SK-N-SH treated with all-trans-retinoic acid at 6 μM for 48 hours (cell line): ENCODE measurements around the gene SLC18A2.

Source experiments
- ATAC-seq: fragments of 200-7000 bp; cut with Tn5 transposase; 3 replicates; pipeline ENCODE4 v1.9.1; 2020; ENCODE audit warnings: mild to moderate bottlenecking, moderate library complexity
- ARNTL ChIP-seq: fragments of 450-650 bp; formaldehyde crosslinking; IDR thresholded peaks from 2 replicates; pipeline ENCODE4 v1.5.0; 2020; ENCODE audit warnings: low read depth, mild to moderate bottlenecking, moderate library complexity, borderline replicate concordance
- CSDC2 ChIP-seq: fragments of 250-450 bp; sonication (Bioruptor Pico); IDR thresholded peaks from 2 replicates; pipeline ENCODE4 v1.5.0; 2020; ENCODE audit warnings: mild to moderate bottlenecking, moderate library complexity
- ESRRG ChIP-seq: fragments of 250-450 bp; sonication (Bioruptor Pico); IDR thresholded peaks from 2 replicates; pipeline ENCODE4 v1.6.1; 2021; ENCODE audit warnings: mild to moderate bottlenecking
- ISL1 ChIP-seq: fragments of 250-450 bp; sonication (Bioruptor Pico); IDR thresholded peaks from 2 replicates; pipeline ENCODE4 v2.1.2; 2022; ENCODE audit warnings: mild to moderate bottlenecking, moderate library complexity
- OSR1 ChIP-seq: fragments of 250-450 bp; sonication (Bioruptor Pico); IDR thresholded peaks from 2 replicates; pipeline ENCODE4 v1.8.0; 2022; ENCODE audit warnings: moderate library complexity, mild to moderate bottlenecking, inconsistent platforms
- RARB ChIP-seq: fragments of 250-450 bp; sonication (Bioruptor Pico); IDR thresholded peaks from 2 replicates; pipeline ENCODE4 v1.8.0; 2021; ENCODE audit warnings: mild to moderate bottlenecking, moderate library complexity
- TCF4 ChIP-seq: fragments of 250-450 bp; sonication (Bioruptor Pico); IDR thresholded peaks from 2 replicates; pipeline ENCODE4 v1.8.0; 2021; ENCODE audit warnings: mild to moderate bottlenecking, moderate library complexity, borderline replicate concordance
- TOX ChIP-seq: fragments of 250-450 bp; sonication (Bioruptor Pico); IDR thresholded peaks from 2 replicates; pipeline ENCODE4 v1.8.0; 2021; ENCODE audit warnings: mild to moderate bottlenecking, moderate library complexity, borderline replicate concordance
- ZC3H10 ChIP-seq: fragments of 250-450 bp; sonication (Bioruptor Pico); IDR thresholded peaks from 2 replicates; pipeline ENCODE4 v1.5.1; 2021; ENCODE audit warnings: mild to moderate bottlenecking, moderate library complexity
- ZFP30 ChIP-seq: fragments of 450-650 bp; formaldehyde crosslinking; IDR thresholded peaks from 2 replicates; pipeline ENCODE4 v1.5.0; 2022; ENCODE audit warnings: mild to moderate bottlenecking, moderate library complexity
- ZNF565 ChIP-seq: fragments of 450-650 bp; formaldehyde crosslinking; conservative IDR thresholded peaks from 2 replicates; pipeline ENCODE4 v1.5.0; 2020; ENCODE audit warnings: low read depth, mild to moderate bottlenecking, moderate library complexity
- ZNF8 ChIP-seq: fragments of 450-650 bp; formaldehyde crosslinking; IDR thresholded peaks from 2 replicates; pipeline ENCODE4 v1.5.0; 2020; ENCODE audit warnings: mild to moderate bottlenecking, moderate library complexity
- TF ChIP-seq, protein P1 (sequence below): fragments of 250-450 bp; sonication (Bioruptor Pico); IDR thresholded peaks from 2 replicates; pipeline ENCODE4 v1.8.0; 2020; ENCODE audit warnings: mild to moderate bottlenecking, moderate library complexity, borderline replicate concordance
- TF ChIP-seq, protein P2 (sequence below): fragments of 250-450 bp; sonication (Bioruptor Pico); IDR thresholded peaks from 2 replicates; pipeline ENCODE4 v1.5.1; 2020; ENCODE audit warnings: low read depth, mild to moderate bottlenecking, moderate library complexity
- TF ChIP-seq, protein P3 (sequence below): fragments of 250-450 bp; sonication (Bioruptor Pico); IDR thresholded peaks from 2 replicates; pipeline ENCODE4 v1.8.0; 2021; ENCODE audit warnings: low read depth, mild to moderate bottlenecking, moderate library complexity, borderline replicate concordance
- TF ChIP-seq, protein P4 (sequence below): fragments of 250-450 bp; sonication (Bioruptor Pico); IDR thresholded peaks from 2 replicates; pipeline ENCODE4 v1.5.1; 2021; ENCODE audit warnings: mild to moderate bottlenecking, moderate library complexity
- TF ChIP-seq, protein P5 (sequence below): fragments of 250-450 bp; sonication (Bioruptor Pico); IDR thresholded peaks from 2 replicates; pipeline ENCODE4 v1.5.0; 2020; ENCODE audit warnings: mild to moderate bottlenecking, moderate library complexity

SLC18A2 gene

DNA sequence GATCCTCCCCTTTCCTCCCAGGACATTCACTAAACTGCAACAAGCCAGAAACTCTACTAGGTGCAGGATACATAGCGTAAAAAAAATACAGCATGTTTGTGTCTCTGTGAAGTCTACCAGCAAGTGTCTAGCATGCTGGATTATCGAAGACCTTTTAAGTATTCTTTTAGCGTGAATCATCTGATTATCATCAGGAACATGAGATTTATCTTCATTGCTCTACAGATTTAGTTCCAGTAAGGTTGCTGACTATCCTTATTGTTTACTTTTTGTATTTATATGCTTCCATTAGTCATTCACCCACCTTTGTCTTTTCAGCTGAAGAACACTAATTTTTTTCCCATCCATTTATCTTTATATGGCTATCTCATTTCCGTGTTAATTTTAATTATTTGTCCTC, 71.5 kb downstream of the SLC18A2 start:
- ATAC-seq = no peak
- TF ChIP-seq ZNF8 (CRISPR knock-in tag) (no peak), ARNTL (no peak), RARB (CRISPR knock-in tag) (no peak), ZFP30 (CRISPR knock-in tag) (no peak), ZC3H10 (CRISPR knock-in tag) (no peak), TOX (CRISPR knock-in tag) (no peak), ZNF565 (CRISPR knock-in tag) (no peak), ESRRG (no peak)
- TF ChIP-seq, protein P1, sequence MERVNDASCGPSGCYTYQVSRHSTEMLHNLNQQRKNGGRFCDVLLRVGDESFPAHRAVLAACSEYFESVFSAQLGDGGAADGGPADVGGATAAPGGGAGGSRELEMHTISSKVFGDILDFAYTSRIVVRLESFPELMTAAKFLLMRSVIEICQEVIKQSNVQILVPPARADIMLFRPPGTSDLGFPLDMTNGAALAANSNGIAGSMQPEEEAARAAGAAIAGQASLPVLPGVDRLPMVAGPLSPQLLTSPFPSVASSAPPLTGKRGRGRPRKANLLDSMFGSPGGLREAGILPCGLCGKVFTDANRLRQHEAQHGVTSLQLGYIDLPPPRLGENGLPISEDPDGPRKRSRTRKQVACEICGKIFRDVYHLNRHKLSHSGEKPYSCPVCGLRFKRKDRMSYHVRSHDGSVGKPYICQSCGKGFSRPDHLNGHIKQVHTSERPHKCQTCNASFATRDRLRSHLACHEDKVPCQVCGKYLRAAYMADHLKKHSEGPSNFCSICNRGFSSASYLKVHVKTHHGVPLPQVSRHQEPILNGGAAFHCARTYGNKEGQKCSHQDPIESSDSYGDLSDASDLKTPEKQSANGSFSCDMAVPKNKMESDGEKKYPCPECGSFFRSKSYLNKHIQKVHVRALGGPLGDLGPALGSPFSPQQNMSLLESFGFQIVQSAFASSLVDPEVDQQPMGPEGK (CRISPR knock-in tag) = no peak
- TF ChIP-seq, protein P2, sequence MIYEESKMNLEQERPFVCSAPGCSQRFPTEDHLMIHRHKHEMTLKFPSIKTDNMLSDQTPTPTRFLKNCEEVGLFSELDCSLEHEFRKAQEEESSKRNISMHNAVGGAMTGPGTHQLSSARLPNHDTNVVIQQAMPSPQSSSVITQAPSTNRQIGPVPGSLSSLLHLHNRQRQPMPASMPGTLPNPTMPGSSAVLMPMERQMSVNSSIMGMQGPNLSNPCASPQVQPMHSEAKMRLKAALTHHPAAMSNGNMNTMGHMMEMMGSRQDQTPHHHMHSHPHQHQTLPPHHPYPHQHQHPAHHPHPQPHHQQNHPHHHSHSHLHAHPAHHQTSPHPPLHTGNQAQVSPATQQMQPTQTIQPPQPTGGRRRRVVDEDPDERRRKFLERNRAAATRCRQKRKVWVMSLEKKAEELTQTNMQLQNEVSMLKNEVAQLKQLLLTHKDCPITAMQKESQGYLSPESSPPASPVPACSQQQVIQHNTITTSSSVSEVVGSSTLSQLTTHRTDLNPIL (CRISPR knock-in tag) = no peak
- TF ChIP-seq, protein P3, sequence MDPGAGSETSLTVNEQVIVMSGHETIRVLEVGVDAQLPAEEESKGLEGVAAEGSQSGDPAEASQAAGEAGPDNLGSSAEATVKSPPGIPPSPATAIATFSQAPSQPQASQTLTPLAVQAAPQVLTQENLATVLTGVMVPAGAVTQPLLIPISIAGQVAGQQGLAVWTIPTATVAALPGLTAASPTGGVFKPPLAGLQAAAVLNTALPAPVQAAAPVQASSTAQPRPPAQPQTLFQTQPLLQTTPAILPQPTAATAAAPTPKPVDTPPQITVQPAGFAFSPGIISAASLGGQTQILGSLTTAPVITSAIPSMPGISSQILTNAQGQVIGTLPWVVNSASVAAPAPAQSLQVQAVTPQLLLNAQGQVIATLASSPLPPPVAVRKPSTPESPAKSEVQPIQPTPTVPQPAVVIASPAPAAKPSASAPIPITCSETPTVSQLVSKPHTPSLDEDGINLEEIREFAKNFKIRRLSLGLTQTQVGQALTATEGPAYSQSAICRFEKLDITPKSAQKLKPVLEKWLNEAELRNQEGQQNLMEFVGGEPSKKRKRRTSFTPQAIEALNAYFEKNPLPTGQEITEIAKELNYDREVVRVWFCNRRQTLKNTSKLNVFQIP (CRISPR knock-in tag) = no peak
- TF ChIP-seq, all 23 proteins: peak for 0

DNA sequence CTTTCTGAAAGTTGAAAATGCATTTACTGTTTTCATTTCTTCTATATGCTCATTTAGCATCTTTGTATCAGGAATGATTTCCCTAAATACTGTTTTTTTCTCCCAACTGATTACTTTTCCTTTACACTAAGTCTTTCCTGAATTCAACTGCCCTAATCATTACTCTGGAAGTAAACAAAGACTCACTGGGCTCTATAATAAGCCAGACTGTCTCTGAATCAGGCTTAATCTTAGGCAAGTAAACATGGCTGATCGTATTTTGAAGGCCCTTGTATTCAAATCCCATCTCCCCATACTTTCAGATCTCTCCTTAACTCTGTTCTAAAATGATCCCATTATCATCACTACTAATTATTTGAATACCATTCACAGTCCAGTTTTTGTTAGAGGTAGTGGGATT, 72.7 kb downstream of the SLC18A2 start:
- ATAC-seq = no peak
- TF ChIP-seq ZFP30 (CRISPR knock-in tag) = no peak
- TF ChIP-seq, protein P2 (CRISPR knock-in tag) = no peak
- TF ChIP-seq ISL1 (CRISPR knock-in tag) = no peak
- TF ChIP-seq ZC3H10 (CRISPR knock-in tag) = no peak
- TF ChIP-seq, all 23 proteins: peak for 0

DNA sequence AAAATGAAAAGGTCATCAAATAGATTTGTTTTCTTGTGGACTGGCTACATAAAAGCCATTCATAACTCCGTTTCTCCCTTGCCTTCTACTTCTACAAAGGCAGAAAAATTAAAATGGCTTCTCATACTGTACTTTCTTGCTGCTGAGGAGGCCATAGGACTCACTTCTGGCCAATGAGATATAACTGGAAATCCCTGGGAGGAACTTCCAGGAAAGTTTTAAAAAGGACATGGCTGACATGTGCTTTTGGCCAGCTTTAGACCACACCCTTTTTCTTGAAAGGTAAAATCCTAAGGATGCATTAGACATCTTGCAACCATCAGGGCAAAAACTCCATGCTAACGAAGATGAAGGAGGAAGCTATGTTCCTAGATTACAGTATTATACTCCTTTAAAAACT, 75.8 kb downstream of the SLC18A2 start:
- no peak for ATAC-seq
- no peak for TF ChIP-seq TCF4 (CRISPR knock-in tag)
- TF ChIP-seq ZFP30 (CRISPR knock-in tag) = no peak
- TF ChIP-seq RARB (CRISPR knock-in tag) = no peak
- no peak for TF ChIP-seq CSDC2 (CRISPR knock-in tag)
- TF ChIP-seq ZC3H10 (CRISPR knock-in tag) = no peak
- TF ChIP-seq, protein P4, sequence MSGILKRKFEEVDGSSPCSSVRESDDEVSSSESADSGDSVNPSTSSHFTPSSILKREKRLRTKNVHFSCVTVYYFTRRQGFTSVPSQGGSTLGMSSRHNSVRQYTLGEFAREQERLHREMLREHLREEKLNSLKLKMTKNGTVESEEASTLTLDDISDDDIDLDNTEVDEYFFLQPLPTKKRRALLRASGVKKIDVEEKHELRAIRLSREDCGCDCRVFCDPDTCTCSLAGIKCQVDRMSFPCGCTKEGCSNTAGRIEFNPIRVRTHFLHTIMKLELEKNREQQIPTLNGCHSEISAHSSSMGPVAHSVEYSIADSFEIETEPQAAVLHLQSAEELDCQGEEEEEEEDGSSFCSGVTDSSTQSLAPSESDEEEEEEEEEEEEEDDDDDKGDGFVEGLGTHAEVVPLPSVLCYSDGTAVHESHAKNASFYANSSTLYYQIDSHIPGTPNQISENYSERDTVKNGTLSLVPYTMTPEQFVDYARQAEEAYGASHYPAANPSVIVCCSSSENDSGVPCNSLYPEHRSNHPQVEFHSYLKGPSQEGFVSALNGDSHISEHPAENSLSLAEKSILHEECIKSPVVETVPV = no peak

DNA sequence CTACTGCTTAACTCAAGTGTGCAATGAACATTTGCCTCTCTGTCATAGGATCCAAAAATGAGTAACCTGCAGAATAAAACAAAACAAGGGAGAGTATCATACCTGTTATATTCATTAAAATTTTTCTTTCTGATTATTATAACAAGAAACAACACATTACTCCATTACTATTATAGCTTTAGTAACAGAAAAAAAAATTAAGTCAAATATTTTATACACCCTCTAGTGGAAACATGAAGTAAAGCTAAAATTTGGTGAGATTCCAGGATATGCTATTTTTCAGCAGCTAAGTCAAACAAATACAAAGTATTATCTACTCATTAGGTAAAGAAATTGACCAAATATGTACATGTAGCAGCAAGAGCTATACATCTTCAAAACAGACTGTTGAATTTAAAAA, 78.0 kb downstream of the SLC18A2 start:
- peak; percentile 43; the same call in 1 of the 3 replicates for ATAC-seq
- no peak for TF ChIP-seq ZFP30 (CRISPR knock-in tag)
- TF ChIP-seq ZNF8 (CRISPR knock-in tag) = no peak
- TF ChIP-seq, protein P5, sequence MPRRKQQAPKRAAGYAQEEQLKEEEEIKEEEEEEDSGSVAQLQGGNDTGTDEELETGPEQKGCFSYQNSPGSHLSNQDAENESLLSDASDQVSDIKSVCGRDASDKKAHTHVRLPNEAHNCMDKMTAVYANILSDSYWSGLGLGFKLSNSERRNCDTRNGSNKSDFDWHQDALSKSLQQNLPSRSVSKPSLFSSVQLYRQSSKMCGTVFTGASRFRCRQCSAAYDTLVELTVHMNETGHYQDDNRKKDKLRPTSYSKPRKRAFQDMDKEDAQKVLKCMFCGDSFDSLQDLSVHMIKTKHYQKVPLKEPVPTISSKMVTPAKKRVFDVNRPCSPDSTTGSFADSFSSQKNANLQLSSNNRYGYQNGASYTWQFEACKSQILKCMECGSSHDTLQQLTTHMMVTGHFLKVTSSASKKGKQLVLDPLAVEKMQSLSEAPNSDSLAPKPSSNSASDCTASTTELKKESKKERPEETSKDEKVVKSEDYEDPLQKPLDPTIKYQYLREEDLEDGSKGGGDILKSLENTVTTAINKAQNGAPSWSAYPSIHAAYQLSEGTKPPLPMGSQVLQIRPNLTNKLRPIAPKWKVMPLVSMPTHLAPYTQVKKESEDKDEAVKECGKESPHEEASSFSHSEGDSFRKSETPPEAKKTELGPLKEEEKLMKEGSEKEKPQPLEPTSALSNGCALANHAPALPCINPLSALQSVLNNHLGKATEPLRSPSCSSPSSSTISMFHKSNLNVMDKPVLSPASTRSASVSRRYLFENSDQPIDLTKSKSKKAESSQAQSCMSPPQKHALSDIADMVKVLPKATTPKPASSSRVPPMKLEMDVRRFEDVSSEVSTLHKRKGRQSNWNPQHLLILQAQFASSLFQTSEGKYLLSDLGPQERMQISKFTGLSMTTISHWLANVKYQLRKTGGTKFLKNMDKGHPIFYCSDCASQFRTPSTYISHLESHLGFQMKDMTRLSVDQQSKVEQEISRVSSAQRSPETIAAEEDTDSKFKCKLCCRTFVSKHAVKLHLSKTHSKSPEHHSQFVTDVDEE (CRISPR knock-in tag) = no peak
- TF ChIP-seq, protein P2 (CRISPR knock-in tag) = no peak
- TF ChIP-seq OSR1 (CRISPR knock-in tag) = no peak
